Stimulated activated CD4-positive, alpha-beta T cell treated with anti-CD3 and anti-CD28 coated beads, Interleukin-15, amount 100 ng/mL, for 1 hour (primary cell): ENCODE results near the gene NCBP3.

ENCODE experiments used
- DNase-seq, 2 donors: peaks; one replicate each; pipeline ENCODE4 v3.0.0-alpha.2; 2020; ENCODE audit warnings: low read depth in 1 of 2, low spot score in 1 of 2

NCBP3 gene

GRCh38 chr17:3812771-3813170 lies 33.3 kb downstream of the NCBP3 start:
- no peak for DNase-seq

- DNase-seq: no peak
These were observed 33.8 kb downstream of the NCBP3 start for GRCh38 chr17:3812284-3812683.

GRCh38 chr17:3810019-3810418 lies 36.0 kb downstream of the NCBP3 start:
- no peak for DNase-seq

- DNase-seq: no peak
These were observed 36.9 kb downstream of the NCBP3 start for GRCh38 chr17:3809135-3809534.

- no peak for DNase-seq
These were observed 37.3 kb downstream of the NCBP3 start for GRCh38 chr17:3808701-3809100.

- DNase-seq: no peak
These were observed 40.5 kb downstream of the NCBP3 start for GRCh38 chr17:3805581-3805980.

GRCh38 chr17:3804503-3804931 lies 41.5 kb downstream of the NCBP3 start:
- no peak for DNase-seq

- no peak for DNase-seq
These were observed 42.8 kb downstream of the NCBP3 start for GRCh38 chr17:3803308-3803640.

GRCh38 chr17:3802461-3803307 lies 43.4 kb downstream of the NCBP3 start:
- no peak for DNase-seq

- DNase-seq: no peak
These were observed 44.3 kb downstream of the NCBP3 start for GRCh38 chr17:3801792-3802191.

- DNase-seq: no peak
These were observed 44.7 kb downstream of the NCBP3 start for GRCh38 chr17:3801347-3801746.

- DNase-seq: no peak
These were observed 45.4 kb downstream of the NCBP3 start, which contains the start of gene ITGAE for GRCh38 chr17:3800362-3801271. Gene ITGAE (minus strand): TSS chr17:3801188. CDS start chr17:3801144, 44 bp downstream.

GRCh38 chr17:3799181-3799945 lies 46.7 kb downstream of the NCBP3 start:
- DNase-seq: no peak

GRCh38 chr17:3798273-3799180 lies 47.5 kb downstream of the NCBP3 start:
- DNase-seq: no peak

- DNase-seq: no peak
These were observed 49.2 kb downstream of the NCBP3 start for GRCh38 chr17:3796822-3797170.

GRCh38 chr17:3796110-3796821 lies 49.8 kb downstream of the NCBP3 start:
- DNase-seq: peak; percentile 21 to 36

GRCh38 chr17:3795390-3796102 lies 50.5 kb downstream of the NCBP3 start:
- peak in 1 of 2 donors; percentile 5 for DNase-seq

GRCh38 chr17:3794557-3795389 lies 51.3 kb downstream of the NCBP3 start:
- DNase-seq: peak in 1 of 2 donors; percentile 7
